Neuronal stem cell (in vitro differentiated cells): ENCODE results near the gene IMMP2L.
A peak's percentile ranks its signal among the peaks of the same experiment; 100 is the strongest.
"Not testable (repeated sequence)": the region's sequence is repeated elsewhere in the genome, so short reads cannot be mapped to it uniquely, and the experiment has no call there.

Experiments
- DNase-seq: peaks from one replicate; pipeline ENCODE4 v3.0.0-alpha.2; 2013; ENCODE audit warnings: low spot score
- H2AFZ ChIP-seq: one replicate; pipeline ENCODE4 v1.6.1; 2013; ENCODE audit warnings: mild to moderate bottlenecking, low read length, inconsistent platforms
- H2AK5ac ChIP-seq: 2 replicates; pipeline ENCODE4 v1.6.1; 2013; ENCODE audit warnings: low read depth, mild to moderate bottlenecking, inconsistent platforms, low read length, moderate library complexity, mixed read lengths
- H2BK120ac ChIP-seq: 2 replicates; pipeline ENCODE4 v1.6.1; 2013; ENCODE audit warnings: low read depth, mild to moderate bottlenecking, inconsistent platforms, low read length, moderate library complexity, mixed read lengths
- H2BK12ac ChIP-seq: one replicate; pipeline ENCODE4 v1.6.1; 2013; ENCODE audit warnings: low read length, inconsistent platforms
- H2BK15ac ChIP-seq: 2 replicates; pipeline ENCODE4 v1.6.1; 2013; ENCODE audit warnings: mild to moderate bottlenecking, low read length, inconsistent platforms, mixed read lengths
- H2BK5ac ChIP-seq: one replicate; pipeline ENCODE4 v1.6.1; 2013; ENCODE audit warnings: inconsistent platforms, mild to moderate bottlenecking, low read length, moderate library complexity
- H3K14ac ChIP-seq: one replicate; pipeline ENCODE4 v1.6.1; 2013; ENCODE audit warnings: low read length, inconsistent platforms
- H3K18ac ChIP-seq: 2 replicates; pipeline ENCODE4 v1.6.1; 2013; ENCODE audit warnings: low read length, inconsistent platforms
- H3K23ac ChIP-seq: 2 replicates; pipeline ENCODE4 v1.6.1; 2013; ENCODE audit warnings: low read depth, mild to moderate bottlenecking, mixed read lengths, low read length, inconsistent platforms; ENCODE audit not compliant: poor library complexity
- H3K27ac ChIP-seq: replicated peaks from 3 replicates; pipeline ENCODE4 v1.5.1; 2013; ENCODE audit warnings: low read length, inconsistent platforms
- H3K27me3 ChIP-seq, 3 experiments: 2 replicates each; pipeline ENCODE4 v1.6.1; 2013; ENCODE audit warnings: low read length in 3 of 3, mild to moderate bottlenecking in 2 of 3, inconsistent platforms in 1 of 3, low read depth in 1 of 3, mixed read lengths in 1 of 3, moderate library complexity in 1 of 3; ENCODE audit not compliant: control insufficient read depth in 3 of 3, insufficient read depth in 3 of 3
- H3K36me3 ChIP-seq, 2 donors: replicated peaks in 1 of 2; 2 replicates each; pipeline ENCODE4 v1.6.1; 2013; ENCODE audit warnings: low read length in 2 of 2; ENCODE audit not compliant: control insufficient read depth in 2 of 2, insufficient read depth in 2 of 2
- H3K4ac ChIP-seq: 2 replicates; pipeline ENCODE4 v1.6.1; 2013; ENCODE audit warnings: inconsistent platforms, mild to moderate bottlenecking, low read length, moderate library complexity
- H3K4me1 ChIP-seq, 2 donors: 1 replicate in 1 of 2; 2 replicates in 1 of 2; pipeline ENCODE4 v1.6.1; 2013; ENCODE audit warnings: low read length in 2 of 2, low read depth in 1 of 2; ENCODE audit not compliant: control insufficient read depth in 2 of 2, insufficient read depth in 1 of 2
- H3K4me2 ChIP-seq: one replicate; pipeline ENCODE4 v1.6.1; 2013; ENCODE audit warnings: mild to moderate bottlenecking, low read length, inconsistent platforms; ENCODE audit not compliant: insufficient read depth, poor library complexity, severe bottlenecking
- H3K4me3 ChIP-seq, 2 donors: 2 replicates each; pipeline ENCODE4 v1.5.1; 2013; ENCODE audit warnings: low read length in 2 of 2, mild to moderate bottlenecking in 2 of 2, inconsistent platforms in 1 of 2, moderate library complexity in 1 of 2
- H3K79me1 ChIP-seq: one replicate; pipeline ENCODE4 v1.6.1; 2013; ENCODE audit warnings: low read depth, mild to moderate bottlenecking, inconsistent platforms, low read length, moderate library complexity
- H3K9ac ChIP-seq: one replicate; pipeline ENCODE4 v1.6.1; 2013; ENCODE audit warnings: mild to moderate bottlenecking, low read depth, low read length, inconsistent platforms; ENCODE audit not compliant: poor library complexity
- H3K9me3 ChIP-seq, 2 donors: replicated peaks in 1 of 2; 2 replicates each; pipeline versions ENCODE3 to v1.6.1; 2013; ENCODE audit warnings: low read length in 2 of 2, mild to moderate bottlenecking in 2 of 2, inconsistent platforms in 1 of 2, low read depth in 1 of 2, mixed read lengths in 1 of 2, moderate library complexity in 1 of 2; ENCODE audit not compliant: control insufficient read depth in 2 of 2, insufficient read depth in 1 of 2
- H4K8ac ChIP-seq: one replicate; pipeline ENCODE4 v1.6.1; 2013; ENCODE audit warnings: low read depth, mild to moderate bottlenecking, inconsistent platforms, low read length, moderate library complexity
- H4K91ac ChIP-seq: one replicate; pipeline ENCODE4 v1.6.1; 2013; ENCODE audit warnings: low read length, low read depth, mild to moderate bottlenecking, inconsistent platforms; ENCODE audit not compliant: poor library complexity
- WGBS, 2 donors: extraction: QIAGEN DNeasy Blood & Tissue Kit; methylation state at CpG; one replicate each; pipeline ENCODE4 v1.1.7; 2013; ENCODE audit warnings: missing lambda C conversion rate in 2 of 2, mixed read lengths in 1 of 2; ENCODE audit not compliant: insufficient read length in 2 of 2, insufficient replicate concordance in 1 of 2; ENCODE audit errors: extremely low coverage in 2 of 2; 5-methylcytosine and 5-hydroxymethylcytosine counted together

Gene IMMP2L

GRCh38 chr7:111469894-111470293 is 92.4 kb downstream of the IMMP2L start:
- not testable (repeated sequence) for H4K8ac ChIP-seq, H4K91ac ChIP-seq, DNase-seq, H2BK120ac ChIP-seq, H3K4me1 ChIP-seq, H3K27me3 ChIP-seq, H3K4ac ChIP-seq, H3K36me3 ChIP-seq, H3K79me1 ChIP-seq, H3K9me3 ChIP-seq, H2BK15ac ChIP-seq, H2AK5ac ChIP-seq, H3K27ac ChIP-seq, H2AFZ ChIP-seq, H3K9ac ChIP-seq, H3K23ac ChIP-seq, H2BK5ac ChIP-seq, H3K4me2 ChIP-seq, H3K4me3 ChIP-seq, H3K18ac ChIP-seq, H2BK12ac ChIP-seq, H3K14ac ChIP-seq
- no CpG with 5 or more reads among the region's 1 CpG for whole genome bisulfite sequencing, 2 donors

- not testable (repeated sequence) for H2BK120ac ChIP-seq, H3K4me3 ChIP-seq, H3K36me3 ChIP-seq, H3K23ac ChIP-seq, DNase-seq, H3K14ac ChIP-seq, H3K79me1 ChIP-seq, H2AK5ac ChIP-seq, H3K18ac ChIP-seq, H2BK5ac ChIP-seq, H3K27ac ChIP-seq, H3K4me1 ChIP-seq, H4K91ac ChIP-seq, H3K4me2 ChIP-seq, H3K9ac ChIP-seq, H3K27me3 ChIP-seq, H2BK12ac ChIP-seq, H3K4ac ChIP-seq, H2BK15ac ChIP-seq, H3K9me3 ChIP-seq, H2AFZ ChIP-seq, H4K8ac ChIP-seq
- WGBS, 2 donors: no CpG with 5 or more reads among the region's 3 CpGs
These were observed 96.5 kb downstream of the IMMP2L start for GRCh38 chr7:111465774-111466173.

GRCh38 chr7:111460695-111461094 is 101.6 kb downstream of the IMMP2L start:
- H2BK120ac ChIP-seq: no peak overlapping the region
- no peak overlapping the region for H3K4ac ChIP-seq
- H3K14ac ChIP-seq: no peak overlapping the region
- H3K36me3 ChIP-seq: no peaks in the 10 kb centered on the region
- H3K27me3 ChIP-seq: no peaks in the 10 kb centered on the region
- no peak overlapping the region for H3K27ac ChIP-seq
- H3K4me1 ChIP-seq: peaks cover 0 to 4% of the 10 kb centered on the region in 2 donors
- no peak overlapping the region for H2BK5ac ChIP-seq
- no peak overlapping the region for H2AK5ac ChIP-seq
- no peaks in the 10 kb centered on the region for H3K79me1 ChIP-seq
- no peak overlapping the region for H4K91ac ChIP-seq
- H2AFZ ChIP-seq: no peak overlapping the region
- H3K23ac ChIP-seq: no peak overlapping the region
- no peak overlapping the region for H2BK12ac ChIP-seq
- no peak for DNase-seq
- H3K18ac ChIP-seq: no peak overlapping the region
- H2BK15ac ChIP-seq: no peak overlapping the region
- no peak overlapping the region for H3K9ac ChIP-seq
- H3K4me2 ChIP-seq: no peak overlapping the region
- H4K8ac ChIP-seq: no peak overlapping the region
- H3K4me3 ChIP-seq: no peak overlapping the region
- H3K9me3 ChIP-seq: no peaks in the 10 kb centered on the region

GRCh38 chr7:111459757-111460280 is 102.5 kb downstream of the IMMP2L start:
- Histone ChIP-seq H3K4me3 (no peak overlapping the region), H3K18ac (no peak overlapping the region), H4K8ac (no peak overlapping the region), H3K4me1 (peaks cover 0 to 4% of the 10 kb centered on the region in 2 donors), H3K4ac (no peak overlapping the region), H2BK12ac (no peak overlapping the region), H2AFZ (peak overlapping the region; percentile 47), H3K9ac (no peak overlapping the region), H2AK5ac (no peak overlapping the region), H4K91ac (no peak overlapping the region), H3K4me2 (no peak overlapping the region), H3K14ac (no peak overlapping the region), H3K79me1 (no peaks in the 10 kb centered on the region), H3K9me3 (no peaks in the 10 kb centered on the region), H2BK5ac (no peak overlapping the region), H3K23ac (no peak overlapping the region), H3K27me3 (no peaks in the 10 kb centered on the region), H3K36me3 (no peaks in the 10 kb centered on the region), H3K27ac (no peak overlapping the region), H2BK15ac (no peak overlapping the region), H2BK120ac (no peak overlapping the region)
- no CpG with 5 or more reads among the region's 2 CpGs for WGBS, 2 donors
- no peak for DNase-seq
